GM12878 (cell line): ENCODE data around the gene ATP6V1F. TPM values are rescaled to one million over a fixed set of nuclear protein-coding genes. Genes with fewer than 3 reads are reported as not detected.

Experiments used
- ATAC-seq: fragments of 200-7000 bp; cut with Tn5 transposase; 3 replicates; pipeline ENCODE4 v1.9.1; 2020; ENCODE audit warnings: mild to moderate bottlenecking, moderate library complexity
- BruUV-seq: library from RNA; stranded (reverse); fragments of 400-500 nt; replicated peaks from 2 replicates; lab custom pipeline; 2021; lab: Mats Ljungman, UMichigan
- CTCF ChIA-PET: fragments of 300-600 bp; sonication (Branson Sonifier 250); formaldehyde crosslinking; extraction: SDS; loops from one replicate; lab custom pipeline; 2021; ENCODE audit warnings: inconsistent platforms; lab: Yijun Ruan, JAX
- POLR2A ChIA-PET: fragments of 350-600 bp; formaldehyde crosslinking; extraction: SDS; loops from one replicate; lab custom pipeline; 2021; ENCODE audit warnings: inconsistent platforms; lab: Charles Lee
- RAD21 ChIA-PET: fragments of 300-600 bp; sonication (Branson Sonifier 250); formaldehyde crosslinking; loops from one replicate; lab custom pipeline; 2023; ENCODE audit warnings: antibody characterized with exemption; ENCODE audit not compliant: unreplicated experiment; lab: Charles Lee
- SMC1A ChIA-PET: fragments of 300-600 bp; sonication (Branson Sonifier 250); formaldehyde crosslinking; loops from one replicate; lab custom pipeline; 2023; ENCODE audit not compliant: unreplicated experiment, uncharacterized antibody; lab: Charles Lee
- DNase-seq: peaks from one replicate; pipeline ENCODE4 v3.0.0-alpha.2; 2011; ENCODE audit warnings: low read depth, low spot score
- FAIRE-seq: peaks from 3 replicates; lab custom pipeline; 2011; peaks lifted over from hg19 to GRCh38; lab: Jason Lieb, UNC
- H2AFZ ChIP-seq: 2 replicates; pipeline ENCODE4 v1.6.0; 2011; ENCODE audit warnings: low read depth, low read length, control low read depth; ENCODE audit not compliant: control insufficient read depth
- H3K27ac ChIP-seq: 2 replicates; pipeline ENCODE4 v1.5.1; 2011; ENCODE audit warnings: control low read depth; ENCODE audit not compliant: control insufficient read depth, insufficient read depth
- H3K27me3 ChIP-seq, 2 experiments: replicated peaks in 1 of 2; 2 replicates each; pipeline versions ENCODE4 v1.6.0 to v1.6.1; 2011; ENCODE audit warnings: low read length in 1 of 2; ENCODE audit not compliant: control insufficient read depth in 2 of 2, insufficient read depth in 2 of 2
- H3K36me3 ChIP-seq, 2 experiments: 2 replicates each; pipeline ENCODE4 v1.5.1; 2011; ENCODE audit warnings: low read length in 1 of 2; ENCODE audit not compliant: control insufficient read depth in 2 of 2, insufficient read depth in 2 of 2
- H3K4me1 ChIP-seq: 2 replicates; pipeline ENCODE4 v1.6.1; 2011; ENCODE audit warnings: mild to moderate bottlenecking, low read length, moderate library complexity, mixed read lengths; ENCODE audit not compliant: control insufficient read depth, insufficient read depth
- H3K4me2 ChIP-seq: 2 replicates; pipeline ENCODE4 v1.6.0; 2011; ENCODE audit warnings: control low read depth; ENCODE audit not compliant: control insufficient read depth, insufficient read depth
- H3K4me3 ChIP-seq: fragments of 200-600 bp; sonication (generic); 2 replicates; pipeline ENCODE4 v1.5.1; 2016
- H3K79me2 ChIP-seq: 2 replicates; pipeline ENCODE4 v1.6.0; 2011; ENCODE audit warnings: low read length; ENCODE audit not compliant: control insufficient read depth, insufficient read depth
- H3K9ac ChIP-seq: 2 replicates; pipeline ENCODE4 v1.8.0; 2011; ENCODE audit warnings: low read length, control low read depth, mixed read lengths; ENCODE audit not compliant: control insufficient read depth, insufficient read depth
- H3K9me3 ChIP-seq: replicated peaks from 3 replicates; pipeline ENCODE4 v1.5.1; 2011; ENCODE audit warnings: mild to moderate bottlenecking, low read length; ENCODE audit not compliant: control insufficient read depth, insufficient read depth
- H4K20me1 ChIP-seq: 2 replicates; pipeline ENCODE4 v1.6.0; 2011; ENCODE audit not compliant: control insufficient read depth, insufficient read depth
- BCL3 ChIP-seq: IDR thresholded peaks from 2 replicates; pipeline ENCODE4 v1.6.1; 2011; ENCODE audit warnings: borderline replicate concordance, low read depth, mild to moderate bottlenecking, moderate library complexity, low read length; ENCODE audit not compliant: insufficient read depth, poor library complexity, severe bottlenecking
- CREB1 ChIP-seq: IDR thresholded peaks from 2 replicates; pipeline ENCODE4 v1.6.1; 2012; ENCODE audit warnings: low read depth, mild to moderate bottlenecking, inconsistent platforms
- CREM ChIP-seq: IDR thresholded peaks from 2 replicates; pipeline ENCODE4 v1.6.1; 2014; ENCODE audit warnings: antibody characterized with exemption, low read depth
- EP300 ChIP-seq, 2 experiments: fragments of 150-350 bp in 1 of 2; IDR thresholded peaks; 2 replicates each; pipeline ENCODE4 v1.6.1; 2011 to 2012; ENCODE audit warnings: low read depth in 2 of 2, low read length in 2 of 2, borderline replicate concordance in 1 of 2, improper control_type of control experiment in 1 of 2, inconsistent platforms in 1 of 2; ENCODE audit not compliant: control insufficient read depth in 1 of 2
- KAT2A ChIP-seq: conservative IDR thresholded peaks from 2 replicates; pipeline ENCODE4 v1.6.1; 2011; ENCODE audit warnings: low read depth, low read length; ENCODE audit not compliant: control insufficient read depth
- MEF2A ChIP-seq: IDR thresholded peaks from 2 replicates; pipeline ENCODE4 v1.6.1; 2011; ENCODE audit warnings: low read depth, mild to moderate bottlenecking, low read length, moderate library complexity; ENCODE audit not compliant: insufficient read depth
- MEF2B ChIP-seq: fragments of 450-650 bp; IDR thresholded peaks from 2 replicates; pipeline ENCODE4 v1.6.1; 2018; ENCODE audit warnings: mild to moderate bottlenecking, moderate library complexity; ENCODE audit not compliant: partially characterized antibody, poor library complexity, severe bottlenecking
- NFYB ChIP-seq: IDR thresholded peaks from 2 replicates; pipeline ENCODE4 v1.6.1; 2011; ENCODE audit warnings: low read depth, mild to moderate bottlenecking, low read length, improper control_type of control experiment, moderate library complexity; ENCODE audit not compliant: insufficient read depth
- PML ChIP-seq: IDR thresholded peaks from 2 replicates; pipeline ENCODE4 v1.6.1; 2012; ENCODE audit warnings: low read length, inconsistent platforms
- POLR2AphosphoS2 ChIP-seq: IDR thresholded peaks from 2 replicates; pipeline ENCODE4 v1.6.1; 2011; ENCODE audit warnings: low read depth, mild to moderate bottlenecking, low read length, improper control_type of control experiment, moderate library complexity
- RFX5 ChIP-seq: IDR thresholded peaks from 2 replicates; pipeline ENCODE4 v1.6.1; 2011; ENCODE audit warnings: low read depth, low read length, improper control_type of control experiment
- RUNX3 ChIP-seq: IDR thresholded peaks from 2 replicates; pipeline ENCODE4 v1.6.1; 2012; ENCODE audit warnings: low read length, inconsistent platforms
- SMAD1 ChIP-seq: fragments of 450-650 bp; IDR thresholded peaks from 2 replicates; pipeline ENCODE4 v1.6.1; 2018; ENCODE audit warnings: mild to moderate bottlenecking, low read depth; ENCODE audit not compliant: partially characterized antibody
- SMARCA5 ChIP-seq: fragments of 450-650 bp; IDR thresholded peaks from 2 replicates; pipeline ENCODE4 v1.6.1; 2017; ENCODE audit warnings: mild to moderate bottlenecking
- TAF1 ChIP-seq: IDR thresholded peaks from 2 replicates; pipeline ENCODE4 v1.6.1; 2011; ENCODE audit warnings: mild to moderate bottlenecking, low read depth, low read length, borderline replicate concordance
- TCF3 ChIP-seq: IDR thresholded peaks from 2 replicates; pipeline ENCODE4 v1.6.1; 2012; ENCODE audit warnings: low read depth, mild to moderate bottlenecking, low read length, borderline replicate concordance; ENCODE audit not compliant: insufficient read depth
- USF2 ChIP-seq: IDR thresholded peaks from 2 replicates; pipeline ENCODE4 v1.6.1; 2011; ENCODE audit warnings: low read depth, low read length, improper control_type of control experiment, borderline replicate concordance
- ZNF384 ChIP-seq: IDR thresholded peaks from 2 replicates; pipeline ENCODE4 v1.6.1; 2012; ENCODE audit warnings: low read depth, mild to moderate bottlenecking, low read length, improper control_type of control experiment, borderline replicate concordance
- ZNF622 ChIP-seq: fragments of 450-650 bp; IDR thresholded peaks from 2 replicates; pipeline ENCODE4 v1.6.1; 2017; ENCODE audit warnings: mild to moderate bottlenecking, inconsistent platforms
- ZZZ3 ChIP-seq: IDR thresholded peaks from 2 replicates; pipeline ENCODE4 v1.6.1; 2011; ENCODE audit warnings: low read depth; ENCODE audit not compliant: control insufficient read depth, insufficient read length
- WGBS: methylation state at CpG from one replicate; pipeline ENCODE4 v1.1.6; 2016; ENCODE audit warnings: low lambda C conversion rate; ENCODE audit not compliant: insufficient replicate concordance, insufficient coverage; ENCODE audit errors: missing lambda C conversion rate; 5-methylcytosine and 5-hydroxymethylcytosine counted together
- in situ Hi-C: fragments of 300-500 bp; cut with MboI; formaldehyde crosslinking; loops from 9 replicates; pipeline ENCODE4 v1.14.3; 2018; ENCODE audit warnings: mixed read lengths
- intact Hi-C: fragments of 100-400 bp; cut with micrococcal nuclease; formaldehyde crosslinking; loops from one replicate; pipeline ENCODE4 v1.14.2; 2022; ENCODE audit not compliant: unreplicated experiment
- polyA plus RNA-seq, 11 experiments: library from polyadenylated mRNA; depleted of rRNA in 4 of 11; unstranded in 6 of 11; stranded (reverse) in 5 of 11; fragments of >200 nt; fragmentation: Nextera tagmentation in 4 of 11; fragmentation: Illumina TruSeq in 1 of 11; extraction: Ambion mirVana in 4 of 11; extraction: Trizol in 1 of 11; gene quantifications; 1 replicate in 1 of 11; 2 replicates in 10 of 11; pipeline versions ENCODE4 v1.2.1 to v1.2.3, GENCODE V29; 2011 to 2016; ENCODE audit warnings: inconsistent platforms in 2 of 11, missing spikeins in 2 of 11, low read depth in 1 of 11
- total RNA-seq, 4 experiments: library from RNA; depleted of rRNA in 3 of 4; stranded (reverse); fragments of >200 nt in 3 of 4; fragmentation: Illumina TruSeq in 1 of 4; extraction: Trizol in 1 of 4; gene quantifications; 2 replicates each; pipeline versions ENCODE4 v1.2.1 to v1.2.3, GENCODE V29; 2013 to 2021

The ATP6V1F gene
- total and polyA plus RNA-seq, 10 of the 15 experiments (the other 5 are each of a cell fraction or from before 2014, with no cell fraction given): 111 to 343 (median 203) TPM

GRCh38 chr7:128847721-128848211 is 14.9 kb upstream of the ATP6V1F start (continued):
- no peak for TF ChIP-seq BCL3
- TF ChIP-seq SMARCA5: no peak
- TF ChIP-seq NFYB: no peak
- TF ChIP-seq POLR2AphosphoS2: no peak
- TF ChIP-seq EP300 (IDR thresholded peaks at IDR 0.05; ENCODE audit: borderline replicate concordance in 1 of 2, control insufficient read depth in 1 of 2, low read depth in 2 of 2, low read length in 2 of 2): no peak

GRCh38 chr7:128848289-128849155 is 14.1 kb upstream of the ATP6V1F start:
- ATAC-seq: no peak
- Histone ChIP-seq H3K27ac (no peak overlapping the region), H3K9me3 (no peaks in the 10 kb centered on the region), H2AFZ (no peak overlapping the region), H3K27me3 (no peaks in the 10 kb centered on the region), H3K79me2 (no peaks in the 10 kb centered on the region), H3K9ac (no peak overlapping the region), H4K20me1 (no peaks in the 10 kb centered on the region), H3K4me2 (no peak overlapping the region), H3K4me3 (no peak overlapping the region), H3K36me3 (no peaks in the 10 kb centered on the region), H3K4me1 (no peaks in the 10 kb centered on the region)
- in situ Hi-C loops: no loop called here
- BruUV-seq: no TSS peak
- intact Hi-C loops: no loop called here
- ChIA-PET POLR2A (no interaction called here), RAD21 (no interaction called here), SMC1A (no interaction called here), CTCF (no interaction called here)
- DNase-seq: no peak
- 53% methylated on average over 26 of the region's 31 CpGs for WGBS
- no peak for FAIRE-seq
- TF ChIP-seq MEF2A (no peak), TAF1 (no peak), RUNX3 (no peak), TCF3 (no peak), ZNF622 (no peak), MEF2B (no peak), KAT2A (no peak), CREM (no peak), CREB1 (no peak), ZZZ3 (no peak), ZNF384 (no peak), SMAD1 (no peak), PML (no peak), USF2 (no peak), RFX5 (no peak)
